Measurements from ENCODE around the gene KLRF1. TPM values are rescaled to one million over a fixed set of nuclear protein-coding genes. Genes with fewer than 3 reads are reported as not detected.

KLRF1 gene
- total RNA-seq, 6 experiments from 2014 or later = 0.65 to 1.4 (median 0.90) TPM; not detected in 2

DNA sequence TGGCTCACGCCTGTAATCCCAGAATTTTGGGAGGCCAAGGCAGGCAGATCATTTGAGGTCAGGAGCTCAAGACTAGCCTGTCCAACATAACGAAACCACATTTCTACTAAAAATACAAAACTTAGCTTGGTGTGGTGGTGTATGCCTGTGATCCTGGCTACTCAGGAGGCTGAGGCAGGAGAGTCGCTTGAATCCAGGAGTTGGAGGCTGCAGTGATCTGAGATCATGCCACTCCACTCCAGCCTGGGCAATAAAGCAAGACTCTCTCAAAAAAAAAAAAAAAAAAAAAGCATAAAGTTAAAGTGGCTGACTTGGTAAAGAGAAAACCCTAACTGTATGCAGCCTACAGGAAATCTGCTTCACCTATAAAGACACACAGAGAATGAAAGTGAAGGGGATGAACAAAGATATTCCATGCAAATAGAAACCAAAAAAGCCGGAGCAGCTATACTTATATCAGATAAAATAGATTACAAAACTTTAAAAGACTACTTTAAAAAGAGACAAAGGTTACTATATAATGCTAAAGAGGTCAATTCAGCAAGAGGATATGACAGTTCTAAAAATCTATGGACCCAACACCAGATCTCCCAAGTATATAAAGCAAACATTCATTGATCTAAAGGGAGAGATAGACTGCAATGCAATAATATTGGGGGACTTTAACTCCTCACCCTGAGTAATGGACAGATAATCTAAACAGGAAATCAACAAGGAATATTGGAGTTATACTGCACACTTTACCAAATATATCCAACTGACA, 37.8 kb downstream of the KLRF1 start:
- DNase-seq (no peak), ATAC-seq (peak in 1 of 4 donors; percentile 17)
- TF ChIP-seq, protein P1, sequence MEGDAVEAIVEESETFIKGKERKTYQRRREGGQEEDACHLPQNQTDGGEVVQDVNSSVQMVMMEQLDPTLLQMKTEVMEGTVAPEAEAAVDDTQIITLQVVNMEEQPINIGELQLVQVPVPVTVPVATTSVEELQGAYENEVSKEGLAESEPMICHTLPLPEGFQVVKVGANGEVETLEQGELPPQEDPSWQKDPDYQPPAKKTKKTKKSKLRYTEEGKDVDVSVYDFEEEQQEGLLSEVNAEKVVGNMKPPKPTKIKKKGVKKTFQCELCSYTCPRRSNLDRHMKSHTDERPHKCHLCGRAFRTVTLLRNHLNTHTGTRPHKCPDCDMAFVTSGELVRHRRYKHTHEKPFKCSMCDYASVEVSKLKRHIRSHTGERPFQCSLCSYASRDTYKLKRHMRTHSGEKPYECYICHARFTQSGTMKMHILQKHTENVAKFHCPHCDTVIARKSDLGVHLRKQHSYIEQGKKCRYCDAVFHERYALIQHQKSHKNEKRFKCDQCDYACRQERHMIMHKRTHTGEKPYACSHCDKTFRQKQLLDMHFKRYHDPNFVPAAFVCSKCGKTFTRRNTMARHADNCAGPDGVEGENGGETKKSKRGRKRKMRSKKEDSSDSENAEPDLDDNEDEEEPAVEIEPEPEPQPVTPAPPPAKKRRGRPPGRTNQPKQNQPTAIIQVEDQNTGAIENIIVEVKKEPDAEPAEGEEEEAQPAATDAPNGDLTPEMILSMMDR (IDR thresholded peaks at IDR 0.05) = no peak
- no peak for TF ChIP-seq POLR2A (IDR thresholded peaks at IDR 0.05)
- 36% methylated on average over 3 of the region's 4 CpGs for WGBS (ENCODE audit: insufficient coverage, low coverage, low lambda C conversion rate, missing lambda C conversion rate)
- H3K27ac ChIP-seq = peak overlapping the region in 1 of 3 donors; percentile 2
- no peaks in the 10 kb centered on the region for H3K9me3 ChIP-seq
- no peaks in the 10 kb centered on the region for H3K36me3 ChIP-seq
- peak overlapping the region in 1 of 3 donors; percentile 5 for H3K4me3 ChIP-seq
- intact Hi-C loops (cut with DNase I) = no loop called here
- no peaks in the 10 kb centered on the region for H3K27me3 ChIP-seq
- H3K4me1 ChIP-seq = no peaks in the 10 kb centered on the region

DNA sequence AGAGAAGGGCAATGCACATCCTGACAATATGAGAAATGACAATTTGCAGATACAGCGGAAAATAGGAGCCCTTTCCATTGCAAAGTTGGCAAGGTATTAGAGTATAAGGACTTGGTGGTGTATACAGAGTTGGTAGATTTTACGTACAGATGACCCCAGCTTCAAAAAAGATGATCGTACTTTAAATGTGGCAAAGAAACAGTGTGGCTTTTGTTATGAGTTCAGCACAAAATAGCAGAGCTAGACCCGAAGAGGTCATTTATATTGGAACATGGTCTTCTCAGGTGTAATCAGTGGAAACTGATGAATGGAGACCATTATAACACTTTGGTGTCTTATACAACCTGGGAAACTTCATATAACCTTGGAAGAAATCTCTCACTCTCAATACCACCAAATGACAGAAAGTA, 39.6 kb downstream of the KLRF1 start:
- H3K4me3 ChIP-seq = peak overlapping the region; percentile 2 to 50 (median 14)
- intact Hi-C loops (cut with DNase I) = no loop called here
- no peaks in the 10 kb centered on the region for H3K27me3 ChIP-seq
- peaks cover 0 to 5% (median 0%) of the 10 kb centered on the region in 4 donors for H3K4me1 ChIP-seq
- WGBS (ENCODE audit: insufficient coverage, low coverage, low lambda C conversion rate, missing lambda C conversion rate) = 37% methylated on average over 4 of the region's 4 CpGs
- no peaks in the 10 kb centered on the region for H3K9me3 ChIP-seq
- TF ChIP-seq POLR2A (IDR thresholded peaks at IDR 0.05) = no peak
- no peaks in the 10 kb centered on the region for H3K36me3 ChIP-seq
- no peak for ATAC-seq
- peak overlapping the region; percentile 16 to 78 (median 34) for H3K27ac ChIP-seq
- DNase-seq = no peak

DNA sequence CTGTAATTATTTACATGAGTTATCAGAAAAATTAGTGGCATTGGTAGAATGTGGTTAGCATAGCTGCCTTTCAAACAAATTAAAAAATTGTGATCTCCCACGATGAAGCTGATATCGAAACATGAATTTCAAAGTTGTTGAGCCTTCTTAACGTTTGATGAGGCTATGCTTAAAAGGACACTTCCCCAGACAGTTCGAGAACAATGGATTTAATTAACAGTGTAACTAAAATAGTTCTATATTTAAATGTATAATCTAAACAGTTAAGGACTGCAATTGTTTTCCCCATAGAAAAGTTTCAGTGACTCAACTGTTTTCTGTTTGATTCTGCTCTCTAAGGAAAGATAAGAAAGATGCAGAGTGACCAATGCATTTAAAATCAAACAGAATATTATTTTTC, 40.2 kb downstream of the KLRF1 start:
- H3K27ac ChIP-seq = peak overlapping the region; percentile 16 to 78 (median 34)
- peak overlapping the region; percentile 14 to 50 (median 14) for H3K4me3 ChIP-seq
- TF ChIP-seq, protein P1 (IDR thresholded peaks at IDR 0.05) = no peak
- TF ChIP-seq POLR2A (IDR thresholded peaks at IDR 0.05) = no peak
- no peaks in the 10 kb centered on the region for H3K27me3 ChIP-seq
- intact Hi-C loops (cut with DNase I) = no loop called here
- 40% methylated on average over 4 of the region's 4 CpGs for WGBS (ENCODE audit: insufficient coverage, low coverage, low lambda C conversion rate, missing lambda C conversion rate)
- no peak for DNase-seq
- no peaks in the 10 kb centered on the region for H3K36me3 ChIP-seq
- H3K9me3 ChIP-seq = no peaks in the 10 kb centered on the region
- peaks cover 0 to 5% (median 0%) of the 10 kb centered on the region in 4 donors for H3K4me1 ChIP-seq
- no peak for ATAC-seq

DNA sequence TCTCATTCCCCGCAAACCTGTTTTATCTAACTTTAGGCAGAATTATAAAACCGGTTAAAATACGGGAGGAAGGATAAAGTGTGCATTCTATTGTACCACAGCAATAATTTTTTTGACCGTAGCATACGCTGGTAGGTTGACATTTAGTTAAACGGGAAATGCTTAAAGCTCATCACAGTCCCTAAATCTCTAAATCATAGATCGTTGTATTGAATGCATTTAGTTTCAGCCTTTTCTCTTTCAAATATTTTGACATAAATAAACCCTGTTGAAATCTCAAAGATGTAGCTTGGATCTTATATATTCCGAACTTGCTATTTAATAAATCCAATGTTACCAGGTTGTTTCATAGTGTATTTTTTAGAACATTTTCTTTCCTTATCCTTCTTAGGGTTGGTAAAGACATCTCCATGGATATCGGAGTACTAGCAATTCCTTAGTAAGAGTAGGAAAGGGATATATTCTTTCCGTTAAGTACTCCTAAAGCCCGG, 41.1 kb downstream of the KLRF1 start:
- H3K27ac ChIP-seq = peak overlapping the region; percentile 78 to 97 (median 87)

More for the DNA sequence above, 41.1 kb downstream of the KLRF1 start:
- TF ChIP-seq, protein P1 (IDR thresholded peaks at IDR 0.05) = no peak
- no peak for TF ChIP-seq POLR2A (IDR thresholded peaks at IDR 0.05)
- H3K27me3 ChIP-seq = no peaks in the 10 kb centered on the region
- no peak for ATAC-seq
- H3K36me3 ChIP-seq = no peaks in the 10 kb centered on the region
- peaks cover 0 to 5% (median 0%) of the 10 kb centered on the region in 4 donors for H3K4me1 ChIP-seq
- WGBS (ENCODE audit: insufficient coverage, low coverage, low lambda C conversion rate, missing lambda C conversion rate) = 45% methylated on average over 11 of the region's 11 CpGs
- intact Hi-C loops (cut with DNase I) = no loop called here
- no peak for DNase-seq
- peak overlapping the region; percentile 33 to 50 (median 48) for H3K4me3 ChIP-seq
- no peaks in the 10 kb centered on the region for H3K9me3 ChIP-seq
